Neural progenitor cell (in vitro differentiated cells): ENCODE data around the gene MGA. TPM values are rescaled to one million over a fixed set of nuclear protein-coding genes. Genes with fewer than 3 reads are reported as not detected.
A peak's percentile ranks its signal among the peaks of the same experiment; 100 is the strongest.

Experiments used
- DNase-seq: peaks from one replicate; pipeline ENCODE4 v3.0.0-alpha.2; 2016; ENCODE audit warnings: low spot score
- H2AFZ ChIP-seq: fragments of 200-600 bp; sonication (generic); replicated peaks from 2 replicates; pipeline ENCODE4 v1.6.1; 2016; ENCODE audit warnings: antibody characterized with exemption
- H3F3A ChIP-seq: fragments of 200-600 bp; sonication (generic); 2 replicates; pipeline ENCODE4 v1.6.1; 2016; ENCODE audit warnings: antibody characterized with exemption, low read depth
- H3K27ac ChIP-seq: fragments of 200-600 bp; sonication (generic); 2 replicates; pipeline ENCODE4 v1.5.1; 2016; ENCODE audit warnings: mild to moderate bottlenecking
- H3K27me3 ChIP-seq: fragments of 200-600 bp; sonication (generic); 2 replicates; pipeline ENCODE4 v1.6.1; 2016; ENCODE audit warnings: mild to moderate bottlenecking, moderate library complexity
- H3K36me3 ChIP-seq: fragments of 200-600 bp; sonication (generic); 2 replicates; pipeline ENCODE4 v1.5.1; 2016
- H3K4me1 ChIP-seq: fragments of 200-600 bp; sonication (generic); 2 replicates; pipeline ENCODE4 v1.6.1; 2016; ENCODE audit warnings: mixed run types
- H3K4me2 ChIP-seq: fragments of 200-600 bp; sonication (generic); 2 replicates; pipeline ENCODE4 v1.6.1; 2016
- H3K4me3 ChIP-seq: fragments of 200-600 bp; sonication (generic); 2 replicates; pipeline ENCODE4 v1.5.1; 2016
- H3K79me2 ChIP-seq: fragments of 200-600 bp; sonication (generic); 2 replicates; pipeline ENCODE4 v1.6.1; 2016; ENCODE audit warnings: low read depth
- H3K9ac ChIP-seq: fragments of 200-600 bp; sonication (generic); 2 replicates; pipeline ENCODE4 v1.6.1; 2016
- H3K9me3 ChIP-seq: fragments of 200-600 bp; sonication (generic); 2 replicates; pipeline ENCODE4 v1.5.1; 2016; ENCODE audit warnings: low read depth
- H4K20me1 ChIP-seq: fragments of 200-600 bp; sonication (generic); 2 replicates; pipeline ENCODE4 v1.6.1; 2016; ENCODE audit warnings: low read depth
- H3K27ac Mint-ChIP-seq: 3 replicates; pipeline ENCODE4 v1.8.0; 2021; ENCODE audit warnings: mixed read lengths
- H3K27me3 Mint-ChIP-seq: 2 replicates; pipeline ENCODE4 v1.8.0; 2022; ENCODE audit warnings: low read depth, mild to moderate bottlenecking, inconsistent platforms, moderate library complexity, mixed read lengths; ENCODE audit not compliant: insufficient read depth
- H3K36me3 Mint-ChIP-seq: 3 replicates; pipeline ENCODE4 v1.8.0; 2021; ENCODE audit warnings: mixed read lengths
- H3K4me1 Mint-ChIP-seq: 3 replicates; pipeline ENCODE4 v1.8.0; 2021; ENCODE audit warnings: mixed read lengths
- H3K4me3 Mint-ChIP-seq: 3 replicates; pipeline ENCODE4 v1.8.0; 2021; ENCODE audit warnings: mild to moderate bottlenecking, moderate library complexity, mixed read lengths
- H3K9me3 Mint-ChIP-seq: 3 replicates; pipeline ENCODE4 v1.8.0; 2020; ENCODE audit warnings: mixed read lengths
- EZH2 ChIP-seq: fragments of 200-600 bp; sonication (generic); IDR thresholded peaks from 2 replicates; pipeline ENCODE4 v1.6.1; 2017; ENCODE audit warnings: antibody characterized with exemption, mild to moderate bottlenecking, moderate library complexity
- EZH2phosphoT487 ChIP-seq: fragments of 200-600 bp; sonication (generic); IDR thresholded peaks from 2 replicates; pipeline ENCODE4 v1.6.1; 2017; ENCODE audit warnings: antibody characterized with exemption
- total RNA-seq: library from RNA; depleted of rRNA; stranded (reverse); fragments of >200 nt; gene quantifications from 2 replicates; pipeline ENCODE4 v1.2.3, GENCODE V29; 2015; ENCODE audit warnings: low replicate concordance
- TF ChIP-seq, protein P1 (sequence below): fragments of 200-600 bp; sonication (generic); IDR thresholded peaks from 2 replicates; pipeline ENCODE4 v1.5.1; 2017; ENCODE audit warnings: antibody characterized with exemption, mild to moderate bottlenecking

The MGA gene
- total RNA-seq, 1 donor from 2014 or later, result 73.4 TPM

DNA sequence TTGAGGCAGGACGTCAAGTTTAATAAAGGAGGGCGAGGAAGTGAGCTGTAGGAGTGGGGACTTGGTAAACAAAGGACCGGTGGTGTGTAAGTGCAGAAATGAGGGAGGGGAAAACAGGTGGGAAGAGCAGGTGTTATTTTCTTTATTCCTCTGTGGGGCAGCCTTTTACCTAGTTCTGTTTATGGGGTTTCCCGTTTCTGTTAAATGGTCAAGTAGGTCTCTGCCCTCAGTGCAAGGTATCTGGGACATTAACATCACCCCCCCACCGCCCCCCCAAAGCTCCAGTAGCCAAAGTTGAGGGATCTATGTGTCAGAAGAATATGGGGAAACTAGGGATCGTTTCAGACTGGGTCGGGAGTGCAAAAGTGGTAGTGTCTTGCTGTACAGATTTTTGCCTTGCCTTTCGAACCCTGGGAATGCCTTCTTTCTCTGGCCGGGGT lies 893 bp downstream of the MGA start:
- H3K9ac ChIP-seq, result no peak overlapping the region
- no peak for DNase-seq
- H3K36me3 ChIP-seq, result no peaks in the 10 kb centered on the region
- H3K27me3 Mint-ChIP-seq, result peaks cover 7% of the 10 kb centered on the region
- H3K36me3 Mint-ChIP-seq, result no peaks in the 10 kb centered on the region
- H3K4me1 ChIP-seq, result peaks cover 7% of the 10 kb centered on the region
- H3K4me3 ChIP-seq, result peak overlapping the region; percentile 59
- peaks cover 38% of the 10 kb centered on the region for H3F3A ChIP-seq
- H3K79me2 ChIP-seq, result peaks cover 55% of the 10 kb centered on the region
- H4K20me1 ChIP-seq, result peaks cover 54% of the 10 kb centered on the region
- no peak overlapping the region for H3K27ac ChIP-seq
- peak overlapping the region; percentile 91 for H2AFZ ChIP-seq
- peaks cover 29% of the 10 kb centered on the region for H3K27me3 ChIP-seq
- H3K9me3 Mint-ChIP-seq, result peaks cover 6% of the 10 kb centered on the region
- TF ChIP-seq, protein P1, sequence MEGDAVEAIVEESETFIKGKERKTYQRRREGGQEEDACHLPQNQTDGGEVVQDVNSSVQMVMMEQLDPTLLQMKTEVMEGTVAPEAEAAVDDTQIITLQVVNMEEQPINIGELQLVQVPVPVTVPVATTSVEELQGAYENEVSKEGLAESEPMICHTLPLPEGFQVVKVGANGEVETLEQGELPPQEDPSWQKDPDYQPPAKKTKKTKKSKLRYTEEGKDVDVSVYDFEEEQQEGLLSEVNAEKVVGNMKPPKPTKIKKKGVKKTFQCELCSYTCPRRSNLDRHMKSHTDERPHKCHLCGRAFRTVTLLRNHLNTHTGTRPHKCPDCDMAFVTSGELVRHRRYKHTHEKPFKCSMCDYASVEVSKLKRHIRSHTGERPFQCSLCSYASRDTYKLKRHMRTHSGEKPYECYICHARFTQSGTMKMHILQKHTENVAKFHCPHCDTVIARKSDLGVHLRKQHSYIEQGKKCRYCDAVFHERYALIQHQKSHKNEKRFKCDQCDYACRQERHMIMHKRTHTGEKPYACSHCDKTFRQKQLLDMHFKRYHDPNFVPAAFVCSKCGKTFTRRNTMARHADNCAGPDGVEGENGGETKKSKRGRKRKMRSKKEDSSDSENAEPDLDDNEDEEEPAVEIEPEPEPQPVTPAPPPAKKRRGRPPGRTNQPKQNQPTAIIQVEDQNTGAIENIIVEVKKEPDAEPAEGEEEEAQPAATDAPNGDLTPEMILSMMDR, result no peak
- no peak for TF ChIP-seq EZH2phosphoT487
- no peak for TF ChIP-seq EZH2
- H3K27ac Mint-ChIP-seq, result peak overlapping the region; percentile 27
- H3K4me3 Mint-ChIP-seq, result peak overlapping the region; percentile 90
- peaks cover 23% of the 10 kb centered on the region for H3K4me1 Mint-ChIP-seq
- H3K9me3 ChIP-seq, result no peaks in the 10 kb centered on the region
- peak overlapping the region; percentile 78 for H3K4me2 ChIP-seq

DNA sequence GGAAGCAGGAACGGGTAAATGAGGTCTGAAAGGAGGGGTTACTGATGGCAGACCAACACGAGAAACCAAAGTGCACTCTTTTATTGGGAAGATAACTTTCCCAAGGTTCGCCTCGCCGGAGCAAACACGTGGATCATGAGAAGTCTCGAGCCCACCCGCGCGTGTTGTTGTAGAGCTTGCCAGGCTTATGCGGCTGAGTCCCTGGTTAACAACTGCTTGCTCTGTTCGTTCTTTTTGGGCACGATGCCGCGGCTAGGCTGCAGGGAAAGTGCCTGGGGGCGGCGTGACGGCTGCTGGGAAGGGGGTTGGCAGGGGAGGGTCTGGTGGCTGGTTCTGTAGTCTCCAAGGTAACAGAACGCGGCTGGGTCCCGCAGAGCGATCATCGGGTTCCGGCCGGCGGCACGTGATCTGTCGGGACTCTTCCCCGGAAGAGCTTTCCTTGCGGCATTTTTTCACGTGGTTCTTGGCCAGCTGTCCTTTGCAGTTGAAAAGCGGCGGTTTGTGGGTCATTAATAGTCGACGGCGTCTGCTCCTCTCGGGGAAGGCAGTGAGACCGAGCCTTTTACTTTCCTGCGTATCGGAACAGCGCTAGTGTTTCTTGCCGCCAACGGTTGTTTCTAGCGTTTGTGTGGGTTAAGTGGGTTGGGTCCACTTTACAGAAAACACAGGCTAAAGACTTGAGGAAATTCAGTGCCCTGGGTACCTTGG lies 1.5 kb downstream of the MGA start:
- no peak overlapping the region for H3K27ac ChIP-seq
- H3K27me3 ChIP-seq, result peaks cover 29% of the 10 kb centered on the region
- peaks cover 38% of the 10 kb centered on the region for H3F3A ChIP-seq
- H3K4me1 Mint-ChIP-seq, result peaks cover 23% of the 10 kb centered on the region
- peak; percentile 86 for DNase-seq
- peak overlapping the region; percentile 59 for H3K4me3 ChIP-seq
- peaks cover 60% of the 10 kb centered on the region for H4K20me1 ChIP-seq
- peak overlapping the region; percentile 78 for H3K4me2 ChIP-seq
- H3K27me3 Mint-ChIP-seq, result peaks cover 7% of the 10 kb centered on the region
- peaks cover 7% of the 10 kb centered on the region for H3K4me1 ChIP-seq
- no peaks in the 10 kb centered on the region for H3K36me3 Mint-ChIP-seq
- peak overlapping the region; percentile 5 for H3K27ac Mint-ChIP-seq
- no peak for TF ChIP-seq EZH2phosphoT487
- no peak for TF ChIP-seq EZH2
- TF ChIP-seq, protein P1, result no peak
- H3K4me3 Mint-ChIP-seq, result peak overlapping the region; percentile 90
- H3K9me3 ChIP-seq, result no peaks in the 10 kb centered on the region
- peaks cover 61% of the 10 kb centered on the region for H3K79me2 ChIP-seq
- H3K9me3 Mint-ChIP-seq, result peaks cover 6% of the 10 kb centered on the region
- H3K36me3 ChIP-seq, result no peaks in the 10 kb centered on the region
- no peak overlapping the region for H3K9ac ChIP-seq
- no peak overlapping the region for H2AFZ ChIP-seq

DNA sequence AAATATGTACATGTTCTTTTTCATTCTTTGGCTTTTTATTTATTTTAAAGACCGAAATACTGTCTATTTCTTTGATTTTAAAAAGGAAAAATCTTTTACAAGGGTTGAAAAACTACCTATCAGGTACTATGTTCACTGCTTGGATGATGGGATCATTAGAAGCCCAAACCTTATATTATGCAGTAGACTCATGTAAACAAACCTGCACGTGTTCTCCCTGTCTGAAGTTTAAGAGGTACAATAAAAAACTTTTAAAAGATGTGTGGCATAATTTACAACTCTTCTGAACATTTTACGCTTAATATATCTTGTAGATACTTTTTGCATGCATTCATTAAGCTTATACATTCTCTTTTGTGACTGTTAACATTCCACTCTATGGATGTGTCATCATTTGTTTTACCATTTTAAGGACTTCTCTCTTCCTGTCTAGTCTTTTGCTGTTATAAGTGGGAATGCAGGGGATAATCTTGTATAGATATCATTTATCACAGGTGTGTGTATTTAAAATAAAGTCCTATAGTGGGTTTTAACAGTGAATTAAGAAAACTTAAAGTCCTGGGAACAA lies 6.2 kb downstream of the MGA start:
- H3K79me2 ChIP-seq, result peaks cover 100% of the 10 kb centered on the region
- H3K27ac Mint-ChIP-seq, result no peak overlapping the region
- peaks cover 5% of the 10 kb centered on the region for H3K36me3 ChIP-seq

More for the DNA sequence above, 6.2 kb downstream of the MGA start:
- Mint-ChIP-seq H3K36me3 (peaks cover 22% of the 10 kb centered on the region), H3K9me3 (no peaks in the 10 kb centered on the region), H3K4me1 (peaks cover 13% of the 10 kb centered on the region), H3K27me3 (no peaks in the 10 kb centered on the region), H3K4me3 (no peak overlapping the region)
- TF ChIP-seq, protein P1, result no peak
- TF ChIP-seq EZH2phosphoT487, result no peak
- no peak for TF ChIP-seq EZH2
- Histone ChIP-seq H3K4me1 (peaks cover 7% of the 10 kb centered on the region), H2AFZ (no peak overlapping the region), H3K27ac (no peak overlapping the region), H4K20me1 (peaks cover 72% of the 10 kb centered on the region), H3K9me3 (no peaks in the 10 kb centered on the region), H3F3A (peaks cover 10% of the 10 kb centered on the region), H3K27me3 (no peaks in the 10 kb centered on the region), H3K4me2 (no peak overlapping the region), H3K4me3 (no peak overlapping the region), H3K9ac (no peak overlapping the region)
- no peak for DNase-seq
